Mesenchymal stem cell (in vitro differentiated cells and primary cell): ENCODE measurements around the gene DNAH10.

ENCODE experiments used
- DNase-seq: peaks from one replicate; pipeline ENCODE4 v3.0.0-alpha.2; 2013
- H2AFZ ChIP-seq: one replicate; pipeline ENCODE4 v1.6.1; 2013; ENCODE audit warnings: low read depth, mild to moderate bottlenecking, control low read depth, inconsistent platforms, low read length, moderate library complexity
- H2AK5ac ChIP-seq: 2 replicates; pipeline ENCODE4 v1.6.1; 2013; ENCODE audit warnings: low read length, moderate library complexity, mild to moderate bottlenecking, inconsistent platforms; ENCODE audit not compliant: severe bottlenecking
- H2BK120ac ChIP-seq: one replicate; pipeline ENCODE4 v1.6.1; 2013; ENCODE audit warnings: low read depth, mild to moderate bottlenecking, inconsistent platforms, low read length, moderate library complexity
- H2BK12ac ChIP-seq, 2 experiments: one replicate each; pipeline ENCODE4 v1.6.1; 2013; ENCODE audit warnings: inconsistent platforms in 2 of 2, low read length in 2 of 2, mild to moderate bottlenecking in 2 of 2, moderate library complexity in 2 of 2, control low read depth in 1 of 2
- H2BK15ac ChIP-seq: one replicate; pipeline ENCODE4 v1.6.1; 2013; ENCODE audit warnings: mild to moderate bottlenecking, low read depth, inconsistent platforms; ENCODE audit not compliant: poor library complexity, severe bottlenecking
- H2BK5ac ChIP-seq: 2 replicates; pipeline ENCODE4 v1.6.1; 2013; ENCODE audit warnings: low read depth, mild to moderate bottlenecking, low read length, control low read depth, inconsistent platforms; ENCODE audit not compliant: poor library complexity, severe bottlenecking
- H3K14ac ChIP-seq, 2 experiments: one replicate each; pipeline ENCODE4 v1.6.1; 2013; ENCODE audit warnings: inconsistent platforms in 2 of 2, low read length in 2 of 2, control low read depth in 1 of 2, mild to moderate bottlenecking in 1 of 2, moderate library complexity in 1 of 2
- H3K18ac ChIP-seq, 2 experiments: one replicate each; pipeline ENCODE4 v1.6.1; 2013; ENCODE audit warnings: inconsistent platforms in 2 of 2, low read length in 2 of 2, control low read depth in 1 of 2, low read depth in 1 of 2, mild to moderate bottlenecking in 1 of 2
- H3K23ac ChIP-seq, 2 experiments: one replicate each; pipeline ENCODE4 v1.6.1; 2013; ENCODE audit warnings: inconsistent platforms in 2 of 2, low read length in 2 of 2, mild to moderate bottlenecking in 2 of 2, moderate library complexity in 2 of 2, control low read depth in 1 of 2
- H3K27ac ChIP-seq: 2 replicates; pipeline ENCODE4 v1.5.1; 2013; ENCODE audit warnings: mild to moderate bottlenecking, moderate library complexity, low read length, control low read depth, inconsistent platforms; ENCODE audit not compliant: poor library complexity, severe bottlenecking
- H3K27me3 ChIP-seq, 2 experiments: 2 replicates each; pipeline versions ENCODE4 v1.6.1 to v1.7.0; 2013; ENCODE audit warnings: low read length in 2 of 2, mild to moderate bottlenecking in 2 of 2, moderate library complexity in 2 of 2, control low read depth in 1 of 2, inconsistent platforms in 1 of 2; ENCODE audit not compliant: control insufficient read depth in 1 of 2, insufficient read depth in 1 of 2
- H3K36me3 ChIP-seq, 2 experiments: 2 replicates each; pipeline versions ENCODE4 v1.6.1 to v1.7.0; 2013; ENCODE audit warnings: low read length in 2 of 2, control low read depth in 1 of 2, inconsistent platforms in 1 of 2, low read depth in 1 of 2, mild to moderate bottlenecking in 1 of 2; ENCODE audit not compliant: insufficient read depth in 2 of 2, control insufficient read depth in 1 of 2
- H3K4ac ChIP-seq, 2 experiments: one replicate each; pipeline ENCODE4 v1.6.1; 2013; ENCODE audit warnings: inconsistent platforms in 2 of 2, low read length in 2 of 2, mild to moderate bottlenecking in 2 of 2, moderate library complexity in 2 of 2, control low read depth in 1 of 2, low read depth in 1 of 2
- H3K4me1 ChIP-seq: 2 replicates; pipeline ENCODE4 v1.6.1; 2013; ENCODE audit warnings: low read depth, low read length, control low read depth; ENCODE audit not compliant: control insufficient read depth, insufficient read depth
- H3K4me2 ChIP-seq: 2 replicates; pipeline ENCODE4 v1.6.1; 2013; ENCODE audit warnings: low read length, mild to moderate bottlenecking, inconsistent platforms; ENCODE audit not compliant: poor library complexity, severe bottlenecking
- H3K4me3 ChIP-seq, 2 experiments: 2 replicates each; pipeline versions ENCODE4 v1.5.1 to v1.7.0; 2013; ENCODE audit warnings: low read length in 2 of 2, mild to moderate bottlenecking in 2 of 2, control low read depth in 1 of 2, low read depth in 1 of 2; ENCODE audit not compliant: insufficient read depth in 1 of 2
- H3K79me1 ChIP-seq: replicated peaks from 2 replicates; pipeline ENCODE4 v1.6.1; 2013; ENCODE audit warnings: mild to moderate bottlenecking, control low read depth, low read length, inconsistent platforms; ENCODE audit not compliant: poor library complexity, severe bottlenecking
- H3K9ac ChIP-seq: 2 replicates; pipeline ENCODE4 v1.7.0; 2013; ENCODE audit warnings: mild to moderate bottlenecking, low read length, moderate library complexity
- H3K9me3 ChIP-seq: 2 replicates; pipeline ENCODE4 v1.7.0; 2013; ENCODE audit warnings: mild to moderate bottlenecking, low read length; ENCODE audit not compliant: control insufficient read depth
- H4K8ac ChIP-seq: one replicate; pipeline ENCODE4 v1.6.1; 2013; ENCODE audit warnings: inconsistent platforms, mild to moderate bottlenecking, low read length, moderate library complexity
- H4K91ac ChIP-seq: one replicate; pipeline ENCODE4 v1.6.1; 2013; ENCODE audit warnings: mild to moderate bottlenecking, low read length, inconsistent platforms
- WGBS: methylation state at CpG from one replicate; pipeline ENCODE4 v1.1.7; 2013; ENCODE audit warnings: mixed read lengths; 5-methylcytosine and 5-hydroxymethylcytosine counted together

The DNAH10 gene

DNA sequence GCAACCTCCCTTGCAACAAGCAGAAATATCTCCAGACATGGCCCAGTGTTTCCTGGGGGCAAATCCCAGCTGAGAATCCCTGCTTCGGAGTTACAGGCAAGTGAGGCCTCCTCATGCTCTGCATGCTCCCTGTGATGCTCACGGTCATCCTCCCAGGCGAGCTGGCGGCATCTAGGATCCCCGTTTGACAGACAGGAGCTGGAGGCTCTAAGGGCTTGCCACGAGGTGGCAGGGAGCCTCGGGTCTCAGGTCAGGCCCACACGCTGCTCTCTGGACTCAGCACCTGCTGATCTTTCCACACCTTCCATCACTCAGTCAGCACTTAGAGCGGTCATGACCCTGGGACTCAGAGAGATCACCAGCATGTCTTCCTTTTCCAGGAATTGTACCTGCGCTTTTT is 130.8 kb downstream of the DNAH10 start:
- Histone ChIP-seq H3K4me1 (peaks cover 8% of the 10 kb centered on the region), H3K36me3 (no peaks in the 10 kb centered on the region), H2AK5ac (no peak overlapping the region), H3K14ac (no peak overlapping the region), H3K27me3 (peaks cover 31 to 39% of the 10 kb centered on the region in 2 experiments), H3K18ac (no peak overlapping the region), H3K27ac (no peak overlapping the region), H2BK5ac (no peak overlapping the region), H3K23ac (no peak overlapping the region), H2BK12ac (no peak overlapping the region), H3K79me1 (no peaks in the 10 kb centered on the region), H4K91ac (no peak overlapping the region), H3K9me3 (no peaks in the 10 kb centered on the region), H2BK15ac (no peak overlapping the region), H2AFZ (no peak overlapping the region), H2BK120ac (no peak overlapping the region), H3K4me3 (no peak overlapping the region), H3K4ac (no peak overlapping the region), H4K8ac (no peak overlapping the region), H3K9ac (no peak overlapping the region), H3K4me2 (no peak overlapping the region)
- no peak for DNase-seq
- WGBS: 79% methylated on average over 10 of the region's 10 CpGs

DNA sequence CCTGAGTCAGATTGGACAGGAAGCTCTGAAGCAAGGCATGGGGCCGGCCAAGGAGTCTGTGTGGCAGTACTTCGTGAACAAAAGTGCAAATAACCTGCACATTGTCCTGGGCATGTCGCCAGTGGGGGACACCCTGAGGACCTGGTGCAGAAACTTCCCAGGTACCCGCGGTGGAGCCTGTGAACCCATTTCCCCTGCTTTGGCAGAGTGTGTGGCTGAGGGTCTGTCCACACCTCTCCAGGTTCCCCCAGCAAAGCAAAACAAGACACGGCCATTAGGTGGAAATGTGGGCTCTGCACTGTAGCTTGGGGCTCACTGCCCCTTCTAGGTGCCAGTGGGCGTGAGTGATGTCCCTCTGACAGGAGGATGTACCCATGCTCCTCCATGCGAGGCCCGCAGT is 131.2 kb downstream of the DNAH10 start:
- 76% methylated on average over 9 of the region's 9 CpGs for WGBS

DNA sequence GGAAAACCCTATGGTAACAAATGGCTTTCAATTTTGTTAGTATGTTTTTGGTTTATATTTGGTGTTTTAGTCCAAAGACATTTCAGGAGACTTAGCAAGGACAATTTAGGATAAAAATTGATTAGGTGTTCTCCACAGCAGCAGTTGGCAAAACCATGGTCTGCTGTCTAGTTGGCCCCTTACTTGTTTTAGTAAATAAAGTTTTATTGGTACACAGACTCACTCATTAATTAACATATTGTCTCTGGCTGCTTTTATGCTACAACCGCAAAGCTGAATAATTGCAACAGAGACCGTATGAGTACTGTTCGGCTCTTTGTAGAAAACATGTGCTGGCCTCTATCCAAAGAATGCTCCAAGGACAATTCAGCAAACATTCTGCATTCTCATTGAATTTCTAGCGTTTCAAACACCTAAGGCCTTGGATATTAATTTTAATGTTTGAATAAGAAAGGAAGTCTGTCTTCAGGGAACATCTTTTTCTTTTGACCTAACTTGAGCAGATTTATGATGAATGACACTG is 132.8 kb downstream of the DNAH10 start:
- DNase-seq: no peak
- Histone ChIP-seq H2BK12ac (no peak overlapping the region), H4K91ac (no peak overlapping the region), H3K9ac (no peak overlapping the region), H3K4me1 (peaks cover 8% of the 10 kb centered on the region), H3K4me2 (no peak overlapping the region), H3K4me3 (no peak overlapping the region), H3K27ac (no peak overlapping the region), H2BK15ac (no peak overlapping the region), H2AFZ (no peak overlapping the region), H3K18ac (no peak overlapping the region), H3K4ac (no peak overlapping the region), H4K8ac (no peak overlapping the region), H3K14ac (no peak overlapping the region), H2BK5ac (no peak overlapping the region), H3K79me1 (no peaks in the 10 kb centered on the region), H2BK120ac (no peak overlapping the region), H3K9me3 (no peaks in the 10 kb centered on the region), H3K23ac (no peak overlapping the region), H3K27me3 (peaks cover 21 to 30% of the 10 kb centered on the region in 2 experiments), H3K36me3 (no peaks in the 10 kb centered on the region), H2AK5ac (no peak overlapping the region)
- 98% methylated on average over 3 of the region's 4 CpGs for WGBS

More for the DNA sequence above, 131.2 kb downstream of the DNAH10 start:
- DNase-seq: no peak
- Histone ChIP-seq H2BK5ac (no peak overlapping the region), H3K79me1 (no peaks in the 10 kb centered on the region), H3K36me3 (no peaks in the 10 kb centered on the region), H2BK120ac (no peak overlapping the region), H3K27me3 (peaks cover 31 to 39% of the 10 kb centered on the region in 2 experiments), H2BK15ac (no peak overlapping the region), H3K23ac (no peak overlapping the region), H3K9ac (no peak overlapping the region), H3K4me2 (no peak overlapping the region), H2BK12ac (no peak overlapping the region), H3K4ac (no peak overlapping the region), H3K14ac (no peak overlapping the region), H3K27ac (no peak overlapping the region), H2AFZ (no peak overlapping the region), H4K91ac (no peak overlapping the region), H3K9me3 (no peaks in the 10 kb centered on the region), H4K8ac (no peak overlapping the region), H3K18ac (no peak overlapping the region), H2AK5ac (no peak overlapping the region), H3K4me3 (no peak overlapping the region), H3K4me1 (peaks cover 8% of the 10 kb centered on the region)

DNA sequence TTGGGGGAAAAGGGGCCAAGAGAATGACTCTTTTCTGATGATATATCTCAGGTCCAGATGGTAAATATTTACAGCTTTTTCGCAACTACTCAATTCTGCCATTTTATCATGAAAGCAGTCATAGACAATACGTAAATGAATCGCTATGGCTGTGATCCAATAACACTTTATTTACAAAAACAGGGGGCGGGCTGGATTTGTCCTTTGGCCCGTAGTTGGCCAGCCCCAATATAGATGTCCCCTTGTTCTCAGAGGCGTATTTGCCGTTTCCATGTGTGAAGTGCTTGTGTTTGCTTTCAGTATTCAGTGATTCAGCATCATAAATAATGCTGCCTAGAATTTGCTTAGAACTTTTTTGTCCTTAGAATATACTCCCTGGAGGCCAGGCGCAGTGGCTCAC is 133.3 kb downstream of the DNAH10 start:
- H3K79me1 ChIP-seq: no peaks in the 10 kb centered on the region
- H4K91ac ChIP-seq: no peak overlapping the region
- H2BK5ac ChIP-seq: no peak overlapping the region
- no peak overlapping the region for H3K23ac ChIP-seq
- no peak overlapping the region for H3K27ac ChIP-seq
- H2BK15ac ChIP-seq: no peak overlapping the region
- no peak overlapping the region for H4K8ac ChIP-seq
- no peak overlapping the region for H2AFZ ChIP-seq
- H2BK120ac ChIP-seq: no peak overlapping the region
- no peak overlapping the region for H3K9ac ChIP-seq
- H3K4me1 ChIP-seq: peaks cover 8% of the 10 kb centered on the region
- H3K18ac ChIP-seq: no peak overlapping the region
- no peaks in the 10 kb centered on the region for H3K9me3 ChIP-seq
- H3K14ac ChIP-seq: no peak overlapping the region
- H3K4ac ChIP-seq: no peak overlapping the region
- 88% methylated on average over 8 of the region's 8 CpGs for WGBS
- no peak for DNase-seq
- H3K4me2 ChIP-seq: no peak overlapping the region
- no peak overlapping the region for H2AK5ac ChIP-seq
- H3K36me3 ChIP-seq: no peaks in the 10 kb centered on the region
- H2BK12ac ChIP-seq: no peak overlapping the region
- no peak overlapping the region for H3K4me3 ChIP-seq
- H3K27me3 ChIP-seq: peaks cover 16 to 32% of the 10 kb centered on the region in 2 experiments
